Natural killer cell (primary cell): ENCODE measurements around the gene ASTN2. TPM values are rescaled to one million over a fixed set of nuclear protein-coding genes. Genes with fewer than 3 reads are reported as not detected.

Experiments used
- ATAC-seq, 3 donors: fragments of 150-1000 bp in 2 of 3; fragments of 200-7000 bp in 1 of 3; cut with Tn5 transposase; 1 replicate in 1 of 3; 2 replicates in 2 of 3; pipeline ENCODE4 v1.10.0; 2021; ENCODE audit warnings: mild to moderate bottlenecking in 2 of 3, moderate library complexity in 2 of 3
- DNase-seq, 2 donors: peaks; one replicate each; pipeline versions ENCODE4 v3.0.0 to v3.0.0-alpha.2; 2013 to 2021; ENCODE audit warnings: mixed read lengths in 1 of 2
- H3K27ac ChIP-seq: one replicate; pipeline ENCODE4 v1.5.1; 2013; ENCODE audit warnings: mild to moderate bottlenecking, low read length
- H3K27me3 ChIP-seq: one replicate; pipeline ENCODE4 v1.6.1; 2013; ENCODE audit warnings: low read length; ENCODE audit not compliant: control insufficient read depth, insufficient read depth
- H3K36me3 ChIP-seq: one replicate; pipeline ENCODE4 v1.6.1; 2013; ENCODE audit warnings: low read length; ENCODE audit not compliant: control insufficient read depth, insufficient read depth
- H3K4me1 ChIP-seq: one replicate; pipeline ENCODE4 v1.6.1; 2013; ENCODE audit warnings: low read length; ENCODE audit not compliant: control insufficient read depth, insufficient read depth
- H3K4me3 ChIP-seq: one replicate; pipeline ENCODE4 v1.5.1; 2013; ENCODE audit warnings: low read length
- H3K9me3 ChIP-seq: one replicate; pipeline ENCODE4 v1.6.1; 2013; ENCODE audit warnings: low read length; ENCODE audit not compliant: control insufficient read depth, insufficient read depth
- H3K27ac Mint-ChIP-seq, 2 donors: one replicate each; pipeline ENCODE4 v1.8.0; 2022; ENCODE audit warnings: mild to moderate bottlenecking in 2 of 2, mixed read lengths in 2 of 2, moderate library complexity in 1 of 2
- H3K27me3 Mint-ChIP-seq, 2 donors: one replicate each; pipeline ENCODE4 v1.8.0; 2022; ENCODE audit warnings: low read depth in 2 of 2, mixed read lengths in 2 of 2
- H3K36me3 Mint-ChIP-seq: one replicate; pipeline ENCODE4 v1.8.0; 2022; ENCODE audit warnings: mixed read lengths
- H3K4me1 Mint-ChIP-seq, 2 donors: one replicate each; pipeline ENCODE4 v1.8.0; 2022; ENCODE audit warnings: mixed read lengths in 2 of 2
- H3K4me3 Mint-ChIP-seq: one replicate; pipeline ENCODE4 v1.8.0; 2022; ENCODE audit warnings: mild to moderate bottlenecking, moderate library complexity, mixed read lengths
- H3K9me3 Mint-ChIP-seq, 2 donors: one replicate each; pipeline ENCODE4 v1.8.0; 2022; ENCODE audit warnings: mixed read lengths in 2 of 2
- WGBS: methylation state at CpG from one replicate; pipeline ENCODE4 v1.1.7; 2013; ENCODE audit warnings: missing lambda C conversion rate; ENCODE audit not compliant: insufficient coverage; 5-methylcytosine and 5-hydroxymethylcytosine counted together
- intact Hi-C: fragments of 100-400 bp; cut with micrococcal nuclease; formaldehyde crosslinking; loops from one replicate; pipeline ENCODE4 v1.14.2; 2022
- total RNA-seq, 4 donors: library from RNA; stranded (reverse); fragments of 120-200 nt in 1 of 4; gene quantifications; one replicate each; pipeline versions ENCODE4 v1.2.3 to v1.2.4, GENCODE V29; 2013 to 2022
- TF ChIP-seq, protein P1 (sequence below): fragments of 200-600 bp; IDR thresholded peaks from one replicate; pipeline ENCODE4 v1.8.0; 2022; ENCODE audit warnings: antibody characterized with exemption

ASTN2 gene
- total RNA-seq, 3 donors from 2014 or later (not counting 1 experiment from before 2014, with no cell fraction given), result 3.0 to 3.5 (median 3.2) TPM

DNA sequence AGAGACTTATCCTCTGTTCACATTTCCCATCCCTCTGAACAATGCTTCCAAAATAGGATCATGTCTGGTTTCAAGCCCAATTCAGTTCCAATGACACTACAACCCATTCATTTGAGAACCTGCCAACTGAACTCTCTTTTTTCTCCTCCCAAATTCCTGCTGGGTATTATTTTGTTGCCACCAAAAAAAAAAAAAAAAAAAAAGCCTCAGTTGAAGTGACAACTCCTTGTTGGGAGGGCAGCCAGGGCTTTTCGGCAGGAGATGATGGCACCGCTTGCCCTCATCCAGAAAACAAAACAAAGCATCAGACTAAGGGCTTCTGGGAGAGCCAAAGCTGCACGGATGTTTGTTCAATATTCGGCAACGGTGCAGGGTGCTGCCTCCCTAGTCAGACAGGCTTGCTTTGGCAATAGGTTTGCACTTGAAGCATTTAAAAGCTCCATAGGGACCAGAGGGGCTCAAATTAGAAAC lies 758.3 kb downstream of the ASTN2 start:
- Histone ChIP-seq H3K4me3 (no peak overlapping the region), H3K36me3 (no peaks in the 10 kb centered on the region), H3K9me3 (no peaks in the 10 kb centered on the region), H3K27me3 (no peaks in the 10 kb centered on the region), H3K4me1 (no peaks in the 10 kb centered on the region), H3K27ac (no peak overlapping the region)
- H3K4me1 Mint-ChIP-seq, result no peaks in the 10 kb centered on the region
- DNase-seq, result no peak
- H3K36me3 Mint-ChIP-seq, result no peaks in the 10 kb centered on the region
- no peak for ATAC-seq
- H3K9me3 Mint-ChIP-seq, result no peaks in the 10 kb centered on the region
- intact Hi-C loops, result no loop called here
- TF ChIP-seq, protein P1, sequence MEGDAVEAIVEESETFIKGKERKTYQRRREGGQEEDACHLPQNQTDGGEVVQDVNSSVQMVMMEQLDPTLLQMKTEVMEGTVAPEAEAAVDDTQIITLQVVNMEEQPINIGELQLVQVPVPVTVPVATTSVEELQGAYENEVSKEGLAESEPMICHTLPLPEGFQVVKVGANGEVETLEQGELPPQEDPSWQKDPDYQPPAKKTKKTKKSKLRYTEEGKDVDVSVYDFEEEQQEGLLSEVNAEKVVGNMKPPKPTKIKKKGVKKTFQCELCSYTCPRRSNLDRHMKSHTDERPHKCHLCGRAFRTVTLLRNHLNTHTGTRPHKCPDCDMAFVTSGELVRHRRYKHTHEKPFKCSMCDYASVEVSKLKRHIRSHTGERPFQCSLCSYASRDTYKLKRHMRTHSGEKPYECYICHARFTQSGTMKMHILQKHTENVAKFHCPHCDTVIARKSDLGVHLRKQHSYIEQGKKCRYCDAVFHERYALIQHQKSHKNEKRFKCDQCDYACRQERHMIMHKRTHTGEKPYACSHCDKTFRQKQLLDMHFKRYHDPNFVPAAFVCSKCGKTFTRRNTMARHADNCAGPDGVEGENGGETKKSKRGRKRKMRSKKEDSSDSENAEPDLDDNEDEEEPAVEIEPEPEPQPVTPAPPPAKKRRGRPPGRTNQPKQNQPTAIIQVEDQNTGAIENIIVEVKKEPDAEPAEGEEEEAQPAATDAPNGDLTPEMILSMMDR, result no peak
- 96% methylated on average over 5 of the region's 5 CpGs for WGBS
- H3K27ac Mint-ChIP-seq, result no peak overlapping the region
- H3K27me3 Mint-ChIP-seq, result no peaks in the 10 kb centered on the region
- no peak overlapping the region for H3K4me3 Mint-ChIP-seq

DNA sequence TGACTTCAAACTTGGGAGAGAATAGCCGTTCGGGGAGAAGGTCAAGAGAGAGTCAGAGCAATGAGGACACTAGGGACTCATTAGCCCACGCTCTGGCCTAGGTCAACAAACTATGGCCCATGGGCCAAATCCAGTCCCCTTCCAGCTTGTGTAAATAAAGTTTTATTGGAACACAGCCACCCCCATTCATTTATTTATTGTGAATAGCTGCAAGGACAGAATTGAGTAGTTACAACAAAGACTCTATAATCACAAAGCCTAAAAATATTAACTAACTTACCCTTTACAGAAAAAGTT lies 760.9 kb downstream of the ASTN2 start:
- no peaks in the 10 kb centered on the region for H3K36me3 Mint-ChIP-seq
- H3K4me1 Mint-ChIP-seq, result no peaks in the 10 kb centered on the region
- ATAC-seq, result no peak
- no peaks in the 10 kb centered on the region for H3K9me3 ChIP-seq
- H3K9me3 Mint-ChIP-seq, result no peaks in the 10 kb centered on the region
- no peaks in the 10 kb centered on the region for H3K27me3 Mint-ChIP-seq
- no peak for DNase-seq
- no peaks in the 10 kb centered on the region for H3K4me1 ChIP-seq
- H3K36me3 ChIP-seq, result no peaks in the 10 kb centered on the region
- H3K27ac ChIP-seq, result no peak overlapping the region
- H3K4me3 Mint-ChIP-seq, result no peak overlapping the region
- intact Hi-C loops, result no loop called here
- 96% methylated on average over 3 of the region's 3 CpGs for WGBS
- no peaks in the 10 kb centered on the region for H3K27me3 ChIP-seq
- TF ChIP-seq, protein P1, result no peak
- H3K27ac Mint-ChIP-seq, result no peak overlapping the region
- no peak overlapping the region for H3K4me3 ChIP-seq

DNA sequence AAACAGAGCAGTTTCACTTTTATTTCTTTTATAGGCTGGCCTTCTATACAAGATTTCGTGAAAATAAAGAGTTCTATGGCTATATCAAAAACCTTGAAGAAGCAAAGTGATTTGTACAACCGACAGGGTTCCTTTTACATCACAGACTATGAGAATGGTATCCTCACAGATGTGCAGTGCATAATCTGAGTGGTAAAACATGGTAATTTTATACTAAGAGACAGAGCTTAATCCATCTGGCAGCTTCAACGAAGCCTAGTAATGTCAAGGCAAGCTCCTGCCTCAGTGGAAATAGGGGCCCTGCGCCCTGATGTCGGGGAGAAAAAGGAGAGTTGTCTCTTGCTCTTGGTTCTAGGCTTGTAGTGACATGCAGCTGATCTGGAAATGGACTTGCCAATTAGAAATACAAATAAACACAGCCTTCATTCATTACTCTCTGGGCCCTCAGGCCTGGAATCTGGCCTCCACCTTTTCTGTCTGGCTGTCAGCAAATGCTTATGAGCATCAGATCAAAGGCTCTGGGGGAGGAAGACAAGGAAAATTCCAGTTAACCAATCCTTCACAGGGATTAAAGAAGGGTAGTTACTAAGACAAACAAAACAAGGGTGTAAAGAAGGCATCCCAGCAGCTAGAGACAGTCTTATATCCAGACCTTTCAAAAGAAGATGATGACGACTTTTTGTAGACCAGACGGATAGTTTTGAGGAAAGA lies 761.4 kb downstream of the ASTN2 start:
- intact Hi-C loops, result no loop called here

More for the DNA sequence above, 761.4 kb downstream of the ASTN2 start:
- no peak overlapping the region for H3K27ac Mint-ChIP-seq
- no peaks in the 10 kb centered on the region for H3K4me1 ChIP-seq
- WGBS, result 88% methylated on average over 6 of the region's 7 CpGs
- DNase-seq, result no peak
- no peaks in the 10 kb centered on the region for H3K27me3 Mint-ChIP-seq
- no peaks in the 10 kb centered on the region for H3K36me3 Mint-ChIP-seq
- no peaks in the 10 kb centered on the region for H3K9me3 ChIP-seq
- H3K4me3 ChIP-seq, result no peak overlapping the region
- no peaks in the 10 kb centered on the region for H3K9me3 Mint-ChIP-seq
- H3K27me3 ChIP-seq, result no peaks in the 10 kb centered on the region
- no peaks in the 10 kb centered on the region for H3K36me3 ChIP-seq
- H3K4me1 Mint-ChIP-seq, result no peaks in the 10 kb centered on the region
- ATAC-seq, result no peak
- H3K27ac ChIP-seq, result no peak overlapping the region
- TF ChIP-seq, protein P1, result no peak
- H3K4me3 Mint-ChIP-seq, result no peak overlapping the region
